HG03045 (cell line): ENCODE measurements around the gene C1QTNF7.

ENCODE experiments used
- ATAC-seq: cut with Tn5 transposase; IDR thresholded peaks from one replicate; pipeline ENCODE4 v1.9.1; 2021; ENCODE audit warnings: mild to moderate bottlenecking, moderate library complexity; ENCODE audit not compliant: unreplicated experiment

C1QTNF7 gene

GRCh38 chr4:15451866-15452765 lies 24.3 kb downstream of the C1QTNF7 start:
- ATAC-seq, result no peak

DNA sequence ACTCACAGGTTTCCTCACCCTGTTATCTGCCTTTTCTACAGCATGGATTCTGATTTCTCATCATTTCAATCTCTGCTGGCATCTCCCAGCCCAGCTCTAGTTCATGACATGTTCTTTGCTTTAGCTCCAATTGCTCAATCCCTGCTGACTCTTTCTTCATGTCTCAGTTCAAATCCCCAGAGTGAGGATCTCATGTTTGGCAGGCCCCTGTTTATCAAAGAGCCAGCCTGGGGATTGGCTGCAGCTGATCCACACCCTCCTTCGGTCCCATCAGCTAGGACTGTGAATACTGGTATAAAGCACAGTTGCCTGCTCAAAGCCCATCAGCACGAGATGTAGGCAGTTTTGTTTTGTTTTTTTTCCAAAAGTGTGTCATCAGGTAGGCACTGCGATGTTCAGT lies 27.5 kb downstream of the C1QTNF7 start:
- no peak for ATAC-seq

DNA sequence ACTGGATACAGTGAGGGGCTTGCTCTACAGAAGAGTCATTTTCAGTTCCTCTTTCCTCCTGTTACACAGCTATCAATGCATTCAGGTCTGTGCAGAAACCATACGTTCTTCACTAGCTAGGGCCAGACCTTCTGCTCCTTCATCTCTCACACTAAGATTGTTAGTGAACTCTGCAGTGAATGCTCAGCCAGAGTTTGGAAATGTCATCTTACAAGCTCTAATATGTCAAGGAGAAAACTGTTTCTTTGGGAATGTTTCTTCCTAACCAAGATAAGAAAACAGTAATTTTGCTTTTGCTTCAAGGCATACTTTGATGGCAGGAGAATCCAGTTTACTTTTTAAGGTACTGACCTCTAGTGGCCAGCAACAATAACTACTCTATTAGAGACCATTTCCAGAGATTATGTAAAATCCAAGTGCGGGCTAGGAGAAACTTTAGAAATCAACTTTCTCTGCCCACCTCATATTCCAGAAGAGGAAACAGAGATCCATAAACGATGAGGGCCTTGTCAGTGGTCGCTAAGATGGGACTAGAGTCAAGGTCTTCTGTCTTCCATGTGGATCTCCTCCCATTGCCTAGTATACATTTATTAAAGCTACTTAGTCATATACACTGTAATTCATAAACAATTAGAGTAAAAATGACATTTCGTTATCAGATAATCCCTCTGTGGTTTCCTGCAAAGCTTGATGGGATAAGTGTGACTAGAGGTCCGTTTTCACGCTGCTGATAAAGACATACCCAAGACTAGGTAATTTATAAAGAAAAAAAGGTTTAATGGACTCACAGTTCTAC lies 29.8 kb downstream of the C1QTNF7 start:
- peak; percentile 90 for ATAC-seq

GRCh38 chr4:15458616-15459015 lies 30.8 kb downstream of the C1QTNF7 start:
- ATAC-seq, result no peak

- ATAC-seq, result no peak
These were observed 31.9 kb downstream of the C1QTNF7 start for GRCh38 chr4:15459706-15460105.

GRCh38 chr4:15466596-15466995 lies 38.8 kb downstream of the C1QTNF7 start:
- no peak for ATAC-seq

GRCh38 chr4:15469402-15470127 lies 41.7 kb downstream of the C1QTNF7 start, which contains the start of gene CC2D2A:
Gene CC2D2A (plus strand): TSS chr4:15469882. CDS start chr4:15475933, 6,051 bp downstream.
- no peak for ATAC-seq

DNA sequence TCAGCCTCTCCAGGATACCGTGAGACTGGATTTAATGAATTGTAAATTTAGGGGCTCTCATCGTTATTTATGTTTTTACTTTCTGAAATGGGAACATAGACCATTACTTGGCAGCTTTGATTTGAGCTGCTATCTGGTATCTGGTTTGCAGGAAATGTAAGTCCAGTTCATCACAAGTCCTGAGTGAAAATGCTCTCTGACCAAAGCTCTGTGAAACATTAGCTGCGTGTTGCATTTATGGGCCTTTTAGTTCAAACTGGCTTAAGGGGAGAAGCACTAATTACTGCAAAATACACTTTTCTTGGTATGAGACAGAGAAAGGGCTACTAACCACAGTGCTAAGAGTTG lies 42.3 kb downstream of the C1QTNF7 start:
- ATAC-seq, result no peak

GRCh38 chr4:15476396-15476795 lies 48.6 kb downstream of the C1QTNF7 start:
- no peak for ATAC-seq

GRCh38 chr4:15478724-15479088 lies 50.9 kb downstream of the C1QTNF7 start:
- no peak for ATAC-seq

DNA sequence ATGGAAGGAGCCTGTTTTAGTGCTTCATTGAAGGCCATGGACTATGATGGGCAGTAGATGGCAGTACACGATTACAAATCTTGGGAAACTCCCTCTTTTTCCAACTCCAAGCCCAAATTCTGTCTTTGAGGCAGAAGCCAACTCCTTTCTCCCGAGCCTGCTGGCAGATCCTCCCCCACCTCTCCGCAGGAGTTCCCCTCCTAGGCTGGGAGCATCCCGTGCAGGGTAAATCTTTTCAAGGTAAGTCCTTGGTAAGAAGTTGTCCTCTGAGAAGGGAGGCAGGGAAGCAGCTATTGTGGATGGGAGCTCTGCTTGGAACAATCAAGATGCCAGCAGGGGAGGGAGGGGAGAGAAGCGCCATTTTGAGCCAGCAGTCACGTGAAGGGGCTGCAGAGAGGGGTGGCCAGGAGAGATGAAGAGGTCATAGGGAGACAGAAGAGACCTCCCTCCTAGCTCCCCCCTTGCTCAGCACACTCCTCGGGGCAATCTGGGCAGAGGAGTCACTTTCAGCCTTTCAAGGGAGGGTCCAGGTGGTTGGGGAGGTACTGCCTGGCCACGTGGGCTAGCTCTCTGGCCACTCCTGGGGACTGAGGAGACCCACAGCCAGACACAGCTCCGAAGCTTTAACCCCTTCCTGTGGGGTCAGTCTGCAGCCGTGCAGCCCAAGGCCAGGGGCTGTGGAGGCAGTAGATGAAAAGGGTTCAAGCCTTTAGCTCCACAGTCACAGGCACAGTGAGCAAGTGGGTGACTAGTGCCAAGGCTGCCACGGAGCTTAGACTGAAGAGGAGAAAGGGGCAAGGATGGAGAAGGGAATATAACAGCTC lies 51.5 kb downstream of the C1QTNF7 start:
- ATAC-seq, result no peak

DNA sequence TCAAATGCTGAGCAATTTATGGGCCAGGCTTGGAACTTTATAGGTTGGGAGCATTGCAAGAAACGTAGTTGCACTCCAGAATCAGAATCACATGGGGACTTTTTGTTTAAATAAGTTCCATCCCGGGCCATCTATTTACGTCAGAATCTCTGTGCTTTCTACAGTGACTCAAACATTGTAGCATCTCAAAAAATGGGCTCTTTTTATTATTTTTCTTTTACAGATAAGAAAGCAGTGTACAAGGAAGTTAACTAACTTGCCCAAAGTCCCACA lies 52.0 kb downstream of the C1QTNF7 start:
- no peak for ATAC-seq

DNA sequence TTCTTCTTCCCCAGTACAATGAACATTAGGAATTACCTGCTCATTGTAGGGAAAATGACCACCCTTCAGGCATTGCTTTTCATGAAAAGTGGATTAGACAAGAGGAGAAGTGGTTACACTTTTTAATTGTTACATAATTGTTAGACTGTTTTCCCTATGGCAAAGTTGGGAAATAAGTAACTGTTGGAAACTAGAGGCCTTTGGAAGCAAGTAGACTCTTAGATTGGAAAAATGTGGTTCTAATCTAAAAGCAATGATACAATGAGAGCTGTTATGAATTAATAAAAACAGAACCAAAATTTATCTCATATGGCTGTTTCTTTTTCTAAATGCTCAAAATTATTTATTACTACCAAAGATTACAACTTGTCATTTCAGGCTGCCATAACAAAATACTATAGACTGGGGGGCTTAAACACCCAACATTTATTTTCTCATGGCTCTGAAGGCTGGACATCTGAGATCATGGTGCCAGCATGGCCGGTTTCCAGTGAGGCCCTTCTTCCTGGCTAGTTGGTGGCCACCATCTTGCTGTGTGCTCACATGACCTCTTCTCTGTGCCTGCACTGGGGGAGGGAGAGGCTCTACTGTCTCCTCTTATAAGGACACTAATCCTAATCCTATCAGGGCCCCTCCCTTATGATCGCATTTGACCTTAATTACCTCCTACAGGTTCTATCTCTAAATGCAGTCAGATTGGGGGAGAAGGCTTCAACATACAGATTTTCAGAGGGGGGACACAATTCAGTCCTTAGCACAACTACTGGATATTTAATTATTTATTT lies 54.3 kb downstream of the C1QTNF7 start:
- ATAC-seq, result no peak

GRCh38 chr4:15482842-15483241 lies 55.0 kb downstream of the C1QTNF7 start:
- ATAC-seq, result no peak

- no peak for ATAC-seq
These were observed 60.3 kb downstream of the C1QTNF7 start for GRCh38 chr4:15488136-15488535.

DNA sequence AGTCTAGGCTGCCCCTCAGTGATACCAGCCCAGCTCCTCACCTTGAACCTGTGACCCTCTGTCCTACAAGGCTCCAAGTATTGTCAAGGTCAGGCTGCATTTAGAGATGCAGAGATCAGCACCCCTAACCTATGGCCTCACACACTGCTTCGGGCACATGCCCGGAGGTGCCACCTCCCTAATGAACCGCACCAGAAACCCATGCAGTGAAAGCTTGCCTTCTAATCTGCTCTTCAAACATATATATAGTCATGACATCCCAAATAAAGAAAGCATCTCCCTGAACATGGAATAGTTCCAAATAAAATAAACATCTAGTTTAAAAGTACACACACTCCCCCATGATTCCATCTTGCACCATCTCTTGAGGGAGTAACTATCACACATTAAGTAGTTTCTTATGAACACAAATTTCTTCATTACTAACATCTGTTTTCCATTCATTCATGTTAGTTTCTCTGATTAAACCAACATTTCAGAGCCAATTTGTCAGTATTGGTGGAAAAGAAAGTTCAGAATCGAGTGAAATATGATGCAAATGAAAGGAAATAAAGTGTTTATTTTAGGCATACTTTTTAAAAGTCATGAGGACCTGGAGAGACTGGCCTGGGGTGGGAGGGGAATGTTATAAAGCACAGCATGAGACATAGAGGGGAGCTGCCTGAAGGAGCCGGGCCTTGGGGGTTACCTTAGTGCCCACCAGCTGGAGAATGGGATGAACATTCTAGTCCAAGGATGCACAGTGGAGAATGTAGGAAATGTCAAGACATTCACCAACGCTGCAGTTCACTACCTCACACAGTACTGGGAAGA lies 61.0 kb downstream of the C1QTNF7 start:
- ATAC-seq, result no peak

- no peak for ATAC-seq
These were observed 61.7 kb downstream of the C1QTNF7 start for GRCh38 chr4:15489551-15489950.

- ATAC-seq, result no peak
These were observed 65.6 kb downstream of the C1QTNF7 start for GRCh38 chr4:15493411-15493810.

DNA sequence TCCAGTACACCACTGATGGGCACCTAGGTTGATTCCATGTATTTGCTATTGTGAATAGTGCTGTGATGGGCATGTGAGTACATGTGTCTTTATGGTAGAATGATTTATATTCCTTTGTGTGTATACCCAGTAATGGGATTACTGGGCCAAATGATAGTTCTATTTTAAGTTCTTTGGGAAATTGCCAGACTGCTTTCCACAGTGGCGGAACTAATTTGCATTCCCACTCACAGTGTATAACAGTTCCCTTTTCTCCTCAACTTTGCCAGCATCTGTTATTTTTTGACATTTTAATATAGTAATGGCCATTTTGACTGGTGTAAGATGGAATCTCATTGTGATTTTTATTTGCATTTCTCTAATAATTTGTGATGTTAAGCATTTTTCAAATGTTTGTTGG lies 67.8 kb downstream of the C1QTNF7 start:
- no peak for ATAC-seq
